Effector memory CD4-positive, alpha-beta T cell (primary cell): ENCODE data around the gene AKAP13.
A peak's percentile ranks its signal among the peaks of the same experiment; 100 is the strongest.

Source experiments
- DNase-seq, 3 donors: peaks; one replicate each; pipeline ENCODE4 v3.0.0-alpha.2; 2020
- H3K27ac ChIP-seq: 2 replicates; pipeline ENCODE4 v1.7.0; 2013; ENCODE audit warnings: mild to moderate bottlenecking, low read length, moderate library complexity; ENCODE audit not compliant: insufficient read depth, poor library complexity, severe bottlenecking
- H3K27me3 ChIP-seq: replicated peaks from 2 replicates; pipeline ENCODE4 v1.7.0; 2013; ENCODE audit warnings: mild to moderate bottlenecking, low read length; ENCODE audit not compliant: insufficient read depth, control insufficient read depth, poor library complexity, severe bottlenecking
- H3K36me3 ChIP-seq: 2 replicates; pipeline ENCODE4 v1.7.0; 2013; ENCODE audit warnings: mild to moderate bottlenecking, low read length, moderate library complexity; ENCODE audit not compliant: control insufficient read depth, insufficient read depth
- H3K4me1 ChIP-seq: 2 replicates; pipeline ENCODE4 v1.7.0; 2013; ENCODE audit warnings: low read length, mild to moderate bottlenecking; ENCODE audit not compliant: control insufficient read depth, insufficient read depth, poor library complexity, severe bottlenecking
- H3K4me3 ChIP-seq: 2 replicates; pipeline ENCODE4 v1.7.0; 2013; ENCODE audit warnings: low read length, low read depth, mild to moderate bottlenecking; ENCODE audit not compliant: insufficient read depth, poor library complexity, severe bottlenecking
- H3K9me3 ChIP-seq: 2 replicates; pipeline ENCODE4 v1.7.0; 2013; ENCODE audit warnings: mild to moderate bottlenecking, low read length, moderate library complexity; ENCODE audit not compliant: control insufficient read depth

AKAP13 gene

DNA sequence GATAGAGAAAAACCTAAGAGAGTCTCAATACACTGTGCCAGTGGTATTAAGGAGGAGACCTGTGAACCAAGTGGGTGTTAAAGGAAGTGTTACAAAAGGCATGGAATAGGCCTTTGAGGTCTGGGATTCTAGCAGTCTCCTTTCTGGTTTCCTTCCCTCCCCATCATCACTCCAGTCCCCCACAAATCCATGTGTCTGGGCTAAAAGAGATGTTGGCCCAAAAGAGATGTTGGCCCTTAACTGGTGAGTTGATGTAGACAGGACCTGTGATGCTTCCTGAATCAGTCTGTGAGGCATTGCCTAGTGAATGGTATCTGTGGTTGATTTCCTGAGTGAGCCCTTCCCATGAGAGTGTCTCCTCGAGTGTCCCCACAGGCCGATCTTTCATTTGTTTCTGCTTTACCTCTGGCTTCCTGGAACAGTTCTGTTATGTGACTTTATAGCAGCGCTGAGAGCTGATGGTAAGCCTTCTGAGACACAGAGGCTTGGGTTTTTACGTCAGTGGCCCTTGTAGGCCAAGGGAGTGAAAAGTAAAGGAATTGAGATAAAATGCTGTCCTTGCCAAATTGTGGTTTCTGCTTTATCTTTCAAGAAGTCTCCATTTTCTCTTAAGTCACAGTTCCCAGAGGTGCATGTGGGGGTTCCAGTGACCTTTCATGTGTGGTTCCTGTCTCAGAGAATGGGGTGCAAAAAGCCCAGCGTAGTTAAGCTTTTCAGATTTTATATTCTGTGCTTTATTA, 326.5 kb downstream of the AKAP13 start:
- peaks cover 59% of the 10 kb centered on the region for H3K4me1 ChIP-seq

DNA sequence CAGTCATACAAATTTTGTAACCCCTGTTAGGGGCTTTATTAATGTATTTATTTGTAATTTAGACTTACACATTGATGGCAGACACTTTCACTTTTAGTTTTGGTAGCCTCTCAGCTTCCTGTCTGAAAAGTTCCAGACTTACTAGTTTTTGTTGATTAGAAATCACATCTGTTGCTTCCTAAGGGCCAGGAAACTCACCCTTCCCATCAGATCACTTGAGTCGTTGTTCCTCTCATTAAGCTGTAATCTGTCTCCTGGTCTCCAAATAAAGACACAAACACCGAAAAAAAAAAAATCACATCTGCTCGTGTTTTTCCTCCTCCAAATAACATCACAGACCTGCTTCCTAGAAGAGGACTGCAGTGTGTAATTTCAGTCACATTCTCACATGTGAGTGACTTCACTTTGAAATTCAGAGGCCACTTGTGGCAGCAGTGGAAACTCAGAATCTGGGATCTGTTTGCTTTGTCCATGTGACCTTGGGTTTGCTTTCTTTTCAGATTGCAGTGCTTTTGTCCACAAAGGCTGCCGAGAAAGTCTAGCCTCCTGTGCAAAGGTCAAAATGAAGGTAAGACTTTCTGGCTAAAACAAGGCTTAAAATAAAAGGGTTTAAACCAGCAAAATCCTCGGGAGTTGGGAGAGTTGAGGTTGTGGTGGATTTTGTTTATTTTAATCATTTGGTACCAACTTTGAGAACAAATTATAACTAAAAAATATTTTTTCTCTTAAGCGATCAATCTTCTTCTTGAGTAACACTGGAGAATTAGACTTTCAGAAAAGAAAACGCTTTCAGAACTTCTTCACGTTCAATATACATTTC, 327.3 kb downstream of the AKAP13 start:
- Histone ChIP-seq H3K27ac (peak overlapping the region; percentile 83), H3K36me3 (peaks cover 29% of the 10 kb centered on the region), H3K9me3 (no peaks in the 10 kb centered on the region), H3K4me1 (peaks cover 51% of the 10 kb centered on the region), H3K27me3 (no peaks in the 10 kb centered on the region), H3K4me3 (peak overlapping the region; percentile 43)
- DNase-seq = no peak

More for the DNA sequence above, 326.5 kb downstream of the AKAP13 start:
- Histone ChIP-seq H3K4me3 (peak overlapping the region; percentile 43), H3K36me3 (peaks cover 26% of the 10 kb centered on the region), H3K27me3 (no peaks in the 10 kb centered on the region), H3K27ac (peak overlapping the region; percentile 83), H3K9me3 (no peaks in the 10 kb centered on the region)
- DNase-seq = peak; percentile 36 to 58 (median 45)

DNA sequence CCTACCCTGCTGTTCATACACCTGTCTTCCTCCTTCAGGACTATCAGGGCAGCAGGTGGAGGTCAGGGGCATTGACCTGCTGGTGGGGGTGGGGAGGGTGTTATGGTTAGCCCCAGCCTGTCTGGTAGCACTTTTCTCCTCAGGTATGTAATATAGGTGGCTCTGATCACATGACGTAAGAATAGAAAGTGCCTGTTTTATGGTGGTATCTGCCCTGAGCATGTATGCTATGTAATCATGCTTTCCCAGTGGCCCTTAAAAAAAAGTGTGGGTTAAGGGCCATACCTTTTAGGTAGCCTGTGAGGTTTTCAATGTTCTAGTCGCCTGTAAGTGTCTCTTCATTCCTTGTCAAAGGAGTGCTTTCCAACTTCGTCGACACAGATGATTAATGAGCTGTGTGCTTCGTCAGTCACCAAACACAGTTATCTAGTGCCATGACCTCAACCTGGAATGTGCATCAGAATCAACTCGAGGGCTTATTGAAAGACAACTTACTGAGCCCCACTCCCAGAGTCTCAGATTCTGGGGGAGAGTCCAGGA, 328.1 kb downstream of the AKAP13 start:
- H3K4me1 ChIP-seq = peaks cover 49% of the 10 kb centered on the region
- H3K36me3 ChIP-seq = peaks cover 29% of the 10 kb centered on the region
- no peaks in the 10 kb centered on the region for H3K9me3 ChIP-seq

DNA sequence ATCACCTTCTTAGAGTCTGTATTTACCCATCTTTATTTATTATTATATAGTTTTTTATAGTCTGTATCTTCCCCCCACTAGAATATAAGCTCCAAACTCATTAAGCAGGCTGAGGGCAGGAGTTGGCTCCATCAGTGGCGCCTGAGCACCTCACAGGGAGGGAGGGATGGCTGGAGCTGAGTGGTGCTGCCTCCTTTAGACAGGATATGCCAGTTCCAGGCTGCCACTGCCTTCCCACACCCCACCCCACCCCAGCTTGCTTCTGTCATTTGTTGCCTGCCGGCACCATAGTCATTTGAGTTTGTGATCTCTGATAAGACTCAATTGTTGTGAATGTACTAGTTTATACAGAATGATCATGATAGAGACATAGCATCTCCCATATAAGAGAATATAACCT, 328.8 kb downstream of the AKAP13 start:
- Histone ChIP-seq H3K36me3 (peaks cover 36% of the 10 kb centered on the region), H3K4me1 (peaks cover 44% of the 10 kb centered on the region), H3K27me3 (no peaks in the 10 kb centered on the region), H3K4me3 (no peak overlapping the region), H3K27ac (peak overlapping the region; percentile 83), H3K9me3 (no peaks in the 10 kb centered on the region)
- no peak for DNase-seq

More for the DNA sequence above, 328.1 kb downstream of the AKAP13 start:
- H3K4me3 ChIP-seq = no peak overlapping the region
- H3K27me3 ChIP-seq = no peaks in the 10 kb centered on the region
- no peak for DNase-seq
- H3K27ac ChIP-seq = peak overlapping the region; percentile 83

DNA sequence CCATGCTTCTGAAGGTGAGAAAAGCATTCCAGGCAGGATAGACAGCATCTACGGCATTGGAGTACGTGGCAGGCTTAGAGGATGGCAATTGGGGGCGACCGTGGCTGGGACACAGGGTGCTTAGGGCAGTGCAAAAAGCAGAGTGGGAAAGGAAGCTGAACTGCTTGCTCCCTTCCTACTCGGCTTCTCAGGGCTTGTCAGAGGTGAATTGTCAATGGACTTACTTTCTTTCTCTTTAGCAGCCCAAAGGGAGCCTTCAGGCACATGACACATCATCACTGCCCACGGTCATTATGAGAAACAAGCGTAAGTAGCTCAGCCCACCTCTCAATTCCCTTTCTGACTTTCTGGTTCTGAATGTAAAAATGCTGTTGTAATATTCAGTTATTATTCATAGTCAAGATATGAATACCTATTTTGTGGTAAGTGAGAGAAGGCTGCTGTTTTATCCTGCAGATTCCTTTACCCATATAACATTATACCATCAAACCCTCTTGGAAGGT, 330.0 kb downstream of the AKAP13 start:
- H3K36me3 ChIP-seq = peaks cover 42% of the 10 kb centered on the region
- no peaks in the 10 kb centered on the region for H3K9me3 ChIP-seq
- DNase-seq = no peak
- H3K4me3 ChIP-seq = no peak overlapping the region
- peak overlapping the region; percentile 28 for H3K27ac ChIP-seq
- peaks cover 34% of the 10 kb centered on the region for H3K4me1 ChIP-seq
- no peaks in the 10 kb centered on the region for H3K27me3 ChIP-seq

DNA sequence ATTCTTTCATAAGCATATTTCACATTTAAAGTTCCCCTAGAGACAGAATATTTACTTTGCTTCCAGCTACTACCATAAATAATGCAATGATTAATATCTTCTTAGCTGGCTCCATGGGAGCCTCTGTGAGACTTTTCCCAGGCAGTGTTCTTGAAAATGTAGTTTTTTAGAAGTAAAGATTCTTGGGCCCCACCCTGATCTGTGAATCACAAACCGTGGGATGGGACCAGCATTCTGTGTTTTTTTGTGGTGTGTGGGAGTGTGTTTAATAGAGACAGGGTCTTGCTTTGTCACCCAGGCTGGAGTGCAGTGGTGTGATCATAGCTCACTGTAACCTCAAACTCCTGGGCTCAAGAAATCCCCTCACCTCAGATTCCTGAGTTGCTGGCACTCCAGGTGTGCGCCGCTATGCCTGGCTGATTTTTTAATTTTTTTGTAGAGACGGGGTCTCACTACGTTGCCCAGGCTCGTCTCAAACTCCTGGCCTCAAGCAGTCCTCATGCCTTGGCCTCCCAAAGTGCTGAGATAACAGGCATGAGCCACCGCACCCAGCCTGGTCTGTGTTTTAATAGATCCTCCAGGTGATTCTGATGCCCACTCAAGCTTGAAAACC, 331.3 kb downstream of the AKAP13 start:
- no peak overlapping the region for H3K27ac ChIP-seq
- H3K4me1 ChIP-seq = peaks cover 26% of the 10 kb centered on the region
- no peak for DNase-seq
- no peak overlapping the region for H3K4me3 ChIP-seq
- H3K36me3 ChIP-seq = peaks cover 55% of the 10 kb centered on the region
- H3K9me3 ChIP-seq = no peaks in the 10 kb centered on the region
- no peaks in the 10 kb centered on the region for H3K27me3 ChIP-seq

DNA sequence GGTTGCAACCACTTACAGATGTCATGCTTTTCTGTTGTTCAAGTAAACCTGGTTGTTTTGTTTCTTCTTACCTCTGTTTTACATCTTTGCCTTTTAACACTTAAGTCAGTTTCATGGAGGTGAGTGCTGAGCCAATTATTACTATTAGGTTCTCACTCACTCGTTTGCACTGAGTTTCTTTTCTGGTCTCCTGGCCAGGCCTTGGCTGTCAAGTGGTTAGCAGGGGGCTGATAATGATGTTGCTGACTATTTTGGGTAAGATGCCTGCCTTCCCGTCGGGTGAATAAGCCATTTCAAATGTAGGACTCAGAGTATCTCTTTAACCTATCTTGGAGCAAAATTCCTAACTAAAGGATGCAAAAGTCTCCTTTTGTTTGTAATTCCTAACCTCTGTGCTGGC, 335.9 kb downstream of the AKAP13 start:
- no peak for DNase-seq
- H3K27me3 ChIP-seq = no peaks in the 10 kb centered on the region
- H3K4me1 ChIP-seq = no peaks in the 10 kb centered on the region
- no peak overlapping the region for H3K27ac ChIP-seq
- H3K36me3 ChIP-seq = peaks cover 73% of the 10 kb centered on the region
- H3K9me3 ChIP-seq = no peaks in the 10 kb centered on the region
- no peak overlapping the region for H3K4me3 ChIP-seq

DNA sequence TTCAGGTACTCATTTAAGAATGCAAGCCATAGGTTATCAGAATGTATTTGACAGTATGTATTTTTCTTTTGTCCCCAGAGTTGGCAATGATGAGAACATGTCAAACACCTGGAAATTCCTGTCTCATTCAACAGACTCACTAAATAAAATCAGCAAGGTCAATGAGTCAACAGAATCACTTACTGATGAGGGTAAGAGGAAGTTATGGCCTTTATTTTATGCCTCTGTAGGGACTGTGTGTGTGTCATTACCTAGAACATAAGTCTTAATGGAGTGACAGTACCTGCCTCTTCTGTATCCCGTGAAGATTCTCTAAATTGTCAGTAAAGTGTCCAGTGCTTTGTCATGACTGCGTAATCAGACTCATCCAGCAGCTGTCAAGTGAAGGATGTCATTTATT, 336.8 kb downstream of the AKAP13 start:
- Histone ChIP-seq H3K27me3 (no peaks in the 10 kb centered on the region), H3K27ac (peak overlapping the region; percentile 8), H3K4me1 (no peaks in the 10 kb centered on the region), H3K9me3 (no peaks in the 10 kb centered on the region), H3K4me3 (no peak overlapping the region), H3K36me3 (peaks cover 72% of the 10 kb centered on the region)
- no peak for DNase-seq

DNA sequence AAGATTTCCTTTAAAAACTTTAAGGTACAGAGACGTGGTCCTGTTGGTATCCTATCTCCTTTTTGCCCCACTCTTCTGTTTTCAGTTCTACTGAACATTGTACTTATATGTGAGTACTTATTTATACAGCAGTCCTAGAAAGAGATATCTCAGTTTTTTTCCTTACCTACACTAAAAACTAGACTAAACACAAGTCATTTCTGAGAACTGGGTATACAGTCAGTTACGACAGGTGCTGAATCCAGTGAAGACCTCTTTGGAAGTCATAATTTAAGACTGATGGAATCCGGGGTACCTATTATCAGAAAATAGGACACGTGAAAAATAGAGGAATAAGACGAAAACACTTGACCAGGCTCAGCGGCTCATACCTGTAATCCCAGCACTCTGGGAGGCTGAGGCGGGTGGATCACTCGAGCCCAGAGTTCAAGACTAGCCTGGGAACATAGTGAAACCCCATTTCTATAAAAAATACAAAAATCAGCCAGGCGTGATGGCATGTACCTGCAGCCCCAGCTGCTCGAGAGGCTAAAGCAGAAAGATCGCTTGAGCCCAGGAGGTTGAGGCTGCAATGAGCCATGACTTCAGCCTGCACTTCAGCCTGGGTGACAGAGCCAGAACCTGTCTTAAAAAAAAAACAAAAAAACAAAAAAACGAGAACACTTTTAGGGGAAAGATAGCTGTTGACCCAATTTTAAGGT, 338.0 kb downstream of the AKAP13 start:
- H3K9me3 ChIP-seq = no peaks in the 10 kb centered on the region
- peaks cover 82% of the 10 kb centered on the region for H3K36me3 ChIP-seq
- DNase-seq = no peak
- H3K4me3 ChIP-seq = no peak overlapping the region
- no peak overlapping the region for H3K27ac ChIP-seq
- H3K4me1 ChIP-seq = peaks cover 2% of the 10 kb centered on the region
- H3K27me3 ChIP-seq = no peaks in the 10 kb centered on the region
